LNCAP (cell line): ENCODE data around the gene ACTG1.

Experiments used
- CTCF ChIP-seq: fragments of 450-650 bp; IDR thresholded peaks from 2 replicates; pipeline ENCODE4 v1.5.1; 2017; ENCODE audit warnings: mild to moderate bottlenecking

ACTG1 gene

DNA sequence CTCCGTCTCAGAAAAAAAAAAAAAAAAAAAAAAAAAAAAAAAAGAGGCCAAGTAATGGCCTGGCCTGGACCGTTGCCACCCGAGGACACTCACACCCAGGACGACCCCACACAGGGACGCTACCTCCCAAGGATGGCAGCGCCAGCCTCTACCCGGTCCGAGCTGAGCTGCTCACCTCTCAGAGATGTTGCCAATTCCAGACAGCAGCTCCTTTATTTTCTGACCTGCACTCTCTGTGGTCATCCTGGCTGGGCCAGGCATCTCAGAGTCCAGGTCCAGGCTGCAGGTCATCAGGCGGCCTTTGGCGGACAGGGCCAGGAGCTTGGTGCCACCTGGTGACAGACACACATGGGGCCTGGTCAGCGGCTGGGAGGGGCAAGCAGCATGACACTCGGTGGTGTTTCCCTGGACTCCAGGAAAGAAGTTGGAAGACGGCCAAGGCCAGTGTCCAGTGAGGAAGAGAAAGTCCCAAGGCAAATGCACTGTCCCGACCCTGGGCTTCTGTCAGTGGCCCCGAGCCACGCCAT is 36.5 kb upstream of the ACTG1 start:
- TF ChIP-seq CTCF, result no peak

GRCh38 chr17:81547614-81547982 is 35.0 kb upstream of the ACTG1 start:
- TF ChIP-seq CTCF, result no peak

- TF ChIP-seq CTCF, result no peak
Measured at GRCh38 chr17:81546906-81547613, 34.5 kb upstream of the ACTG1 start.

GRCh38 chr17:81545160-81545949 is 32.8 kb upstream of the ACTG1 start:
- no peak for TF ChIP-seq CTCF

DNA sequence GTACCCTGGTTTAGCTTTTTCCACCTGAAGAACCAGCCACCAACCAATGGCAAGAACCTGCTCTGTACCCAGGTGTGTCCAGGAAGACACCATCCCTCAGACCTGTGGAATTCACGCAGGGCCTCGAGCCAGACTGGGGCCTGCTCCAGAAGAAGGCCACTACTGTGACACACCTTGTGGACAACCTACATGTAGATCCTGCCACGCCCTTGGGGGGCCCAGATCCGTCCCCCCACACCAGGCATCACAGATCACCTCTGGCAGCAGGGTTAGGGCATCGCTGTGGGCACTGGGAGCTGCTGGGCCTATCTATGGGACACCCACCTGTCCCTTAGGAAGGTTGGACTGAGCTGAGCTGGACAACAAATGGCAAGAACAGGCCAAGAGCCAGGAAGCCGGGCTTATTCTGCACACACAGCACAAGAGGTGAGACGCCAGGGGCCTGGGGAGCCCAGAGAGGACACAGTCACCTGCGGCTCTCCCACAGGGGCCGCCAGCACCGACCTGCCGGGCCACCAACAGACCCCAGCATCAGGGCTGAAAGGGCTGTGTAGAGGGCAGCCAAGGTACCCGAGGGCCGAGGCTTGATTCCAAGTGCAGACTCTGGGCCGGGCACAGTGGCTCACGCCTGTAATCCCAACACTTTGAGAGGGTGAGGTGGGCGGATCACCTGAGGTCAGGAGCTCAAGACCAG is 31.8 kb upstream of the ACTG1 start:
- TF ChIP-seq CTCF, result no peak

DNA sequence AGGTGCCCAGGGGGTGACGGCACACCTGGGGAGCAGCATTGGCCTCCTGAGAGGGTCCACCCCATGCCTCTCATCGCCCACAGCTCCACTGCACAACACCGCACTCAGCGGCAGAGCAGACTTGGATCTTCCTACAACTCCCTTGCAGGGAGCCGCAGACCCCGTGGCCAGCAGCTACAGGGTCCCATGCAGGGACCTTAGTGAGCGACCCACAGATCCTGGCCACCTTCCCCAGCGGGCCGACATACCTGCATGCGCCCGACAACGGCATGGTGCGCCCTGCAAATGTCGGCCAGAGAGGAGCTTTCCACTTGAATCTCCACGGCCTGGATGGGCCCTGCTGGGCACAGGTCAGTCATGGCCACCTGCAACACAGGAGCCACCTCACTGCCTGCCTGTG is 31.2 kb upstream of the ACTG1 start:
- no peak for TF ChIP-seq CTCF

GRCh38 chr17:81543339-81543675 is 30.7 kb upstream of the ACTG1 start:
- no peak for TF ChIP-seq CTCF
